ENCODE measurements around the gene DUOXA2. TPM values are rescaled to one million over a fixed set of nuclear protein-coding genes. Genes with fewer than 3 reads are reported as not detected.
"Not testable (repeated sequence)": the region's sequence is repeated elsewhere in the genome, so short reads cannot be mapped to it uniquely, and the experiment has no call there.

DUOXA2 gene
- polyA plus RNA-seq, 2 of the 4 experiments (the other 2 are of a cell fraction), result not detected

- FAIRE-seq; CTCF ChIA-PET; H3K4me1 ChIP-seq; DNase-seq (ENCODE audit: low read depth in 1 of 2, low spot score in 1 of 2); H3K4me2 ChIP-seq; H3K4me3 ChIP-seq; H3K27ac ChIP-seq; ATAC-seq; POLR2A ChIA-PET; H3K9me3 ChIP-seq: not testable (repeated sequence)
- WGBS (ENCODE audit: missing lambda C conversion rate), result 100% methylated on average over 1 of the region's 9 CpGs
Observed at GRCh38 chr15:45075440-45076320, 38.4 kb upstream of the DUOXA2 start.

- DNase-seq (ENCODE audit: low read depth in 1 of 2, low spot score in 1 of 2); H3K4me1 ChIP-seq; H3K4me3 ChIP-seq; H3K27ac ChIP-seq; ATAC-seq; CTCF ChIA-PET; H3K9me3 ChIP-seq; POLR2A ChIA-PET; H3K4me2 ChIP-seq; FAIRE-seq: not testable (repeated sequence)
- WGBS (ENCODE audit: missing lambda C conversion rate), result 94% methylated on average over 2 of the region's 2 CpGs
Observed at GRCh38 chr15:45077391-45077790, 36.7 kb upstream of the DUOXA2 start.

GRCh38 chr15:45079201-45079600 is 34.9 kb upstream of the DUOXA2 start:
- FAIRE-seq, POLR2A ChIA-PET, ATAC-seq: not testable (repeated sequence)

GRCh38 chr15:45079628-45080246 is 34.4 kb upstream of the DUOXA2 start:
- POLR2A ChIA-PET; FAIRE-seq; H3K9me3 ChIP-seq; H3K27ac ChIP-seq; H3K4me1 ChIP-seq; ATAC-seq; CTCF ChIA-PET; H3K4me2 ChIP-seq; H3K4me3 ChIP-seq; DNase-seq (ENCODE audit: low read depth in 1 of 2, low spot score in 1 of 2): not testable (repeated sequence)
- WGBS (ENCODE audit: missing lambda C conversion rate), result 85% methylated on average over 4 of the region's 5 CpGs

More at GRCh38 chr15:45079201-45079600, 34.9 kb upstream of the DUOXA2 start:
- DNase-seq (ENCODE audit: low read depth in 1 of 2, low spot score in 1 of 2); H3K4me1 ChIP-seq; H3K4me2 ChIP-seq; H3K4me3 ChIP-seq; H3K27ac ChIP-seq; H3K9me3 ChIP-seq; CTCF ChIA-PET: not testable (repeated sequence)
- 77% methylated on average over 5 of the region's 5 CpGs for WGBS (ENCODE audit: missing lambda C conversion rate)

- DNase-seq (ENCODE audit: low read depth in 1 of 2, low spot score in 1 of 2); H3K4me1 ChIP-seq; ATAC-seq; H3K9me3 ChIP-seq; H3K4me2 ChIP-seq; FAIRE-seq; H3K27ac ChIP-seq; H3K4me3 ChIP-seq; POLR2A ChIA-PET: not testable (repeated sequence)
- WGBS (ENCODE audit: missing lambda C conversion rate), result 100% methylated on average over 2 of the region's 3 CpGs
- CTCF ChIA-PET, result interaction anchor here (1.2 to 1.4 kb wide), 2 partner anchors 34 to 37 kb away, joined by 3 read pairs; partner anchors contain the start of gene DUOXA2
Observed at GRCh38 chr15:45080593-45080992, 33.5 kb upstream of the DUOXA2 start.

- CTCF ChIA-PET, result interaction anchor here (1.1 kb wide), 1 partner anchor 31 kb away, joined by 3 read pairs; no protein-coding TSS in a partner anchor
- H3K9me3 ChIP-seq; H3K27ac ChIP-seq; H3K4me1 ChIP-seq; FAIRE-seq; DNase-seq (ENCODE audit: low read depth in 1 of 2, low spot score in 1 of 2); H3K4me2 ChIP-seq; POLR2A ChIA-PET; ATAC-seq; H3K4me3 ChIP-seq: not testable (repeated sequence)
- 51% methylated on average over 6 of the region's 10 CpGs for WGBS (ENCODE audit: missing lambda C conversion rate)
Observed at GRCh38 chr15:45082412-45082811, 31.7 kb upstream of the DUOXA2 start.

GRCh38 chr15:45083223-45083622 is 30.9 kb upstream of the DUOXA2 start:
- no peak for DNase-seq (ENCODE audit: low read depth in 1 of 2, low spot score in 1 of 2)
- ChIA-PET POLR2A (no interaction called here), CTCF (interaction anchor here (1.1 kb wide), 1 partner anchor 30 kb away, joined by 3 read pairs; no protein-coding TSS in a partner anchor)
- no peak for FAIRE-seq
- H3K27ac ChIP-seq, result no peak overlapping the region
- H3K4me2 ChIP-seq, result no peak overlapping the region
- TF ChIP-seq TFCP2L1 (CRISPR knock-in tag; IDR thresholded peaks at IDR 0.05) (no peak), RFX5 (IDR thresholded peaks at IDR 0.05) (no peak), RAD21 (conservative IDR thresholded peaks at IDR 0.05 in 1 of 2, IDR thresholded peaks at IDR 0.05 in 1 of 2) (no peak), FOXS1 (CRISPR knock-in tag; IDR thresholded peaks at IDR 0.05) (no peak), BCL3 (IDR thresholded peaks at IDR 0.05) (no peak), E2F6 (IDR thresholded peaks at IDR 0.05; ENCODE audit: borderline replicate concordance, low read depth) (no peak), POLR2A (IDR thresholded peaks at IDR 0.05; ENCODE audit: low read length) (no peak), CTCF (IDR thresholded peaks at IDR 0.05) (no peak), TP53 (CRISPR knock-in tag; IDR thresholded peaks at IDR 0.05) (no peak), NPAS2 (CRISPR knock-in tag; IDR thresholded peaks at IDR 0.05; ENCODE audit: borderline replicate concordance) (no peak), POLR2AphosphoS2 (conservative IDR thresholded peaks at IDR 0.05; ENCODE audit: low read length) (no peak), ZSCAN20 (CRISPR knock-in tag; IDR thresholded peaks at IDR 0.05) (no peak), HOXB5 (CRISPR knock-in tag; IDR thresholded peaks at IDR 0.05) (no peak)
- H3K4me3 ChIP-seq, result no peak overlapping the region
- H3K9me3 ChIP-seq, result no peaks in the 10 kb centered on the region
- no peak for ATAC-seq
- no peaks in the 10 kb centered on the region for H3K4me1 ChIP-seq
